Type B pancreatic cell (in vitro differentiated cells): ENCODE results near the gene SNTG2. TPM values are rescaled to one million over a fixed set of nuclear protein-coding genes. Genes with fewer than 3 reads are reported as not detected.

Experiments
- DNase-seq: peaks from one replicate; pipeline ENCODE4 v3.0.0; 2021; ENCODE audit warnings: mixed read lengths; ENCODE audit not compliant: unreplicated experiment; ENCODE audit errors: extremely low spot score
- H3K27ac Mint-ChIP-seq: 2 replicates; pipeline ENCODE4 v1.8.0; 2021; ENCODE audit warnings: mild to moderate bottlenecking, mixed read lengths
- H3K27me3 Mint-ChIP-seq: 2 replicates; pipeline ENCODE4 v1.8.0; 2021; ENCODE audit warnings: mixed read lengths
- H3K36me3 Mint-ChIP-seq: 2 replicates; pipeline ENCODE4 v1.8.0; 2021; ENCODE audit warnings: mixed read lengths
- H3K4me1 Mint-ChIP-seq: one replicate; pipeline ENCODE4 v1.8.0; 2021; ENCODE audit warnings: mixed read lengths; ENCODE audit not compliant: unreplicated experiment
- H3K4me3 Mint-ChIP-seq: 2 replicates; pipeline ENCODE4 v1.8.0; 2021; ENCODE audit warnings: mild to moderate bottlenecking, mixed read lengths
- H3K9me3 Mint-ChIP-seq: 2 replicates; pipeline ENCODE4 v1.8.0; 2021; ENCODE audit warnings: mixed read lengths
- CTCF ChIP-seq: fragments of 200-600 bp; sonication (generic); conservative IDR thresholded peaks from 2 replicates; pipeline ENCODE4 v1.5.0; 2021; ENCODE audit warnings: antibody characterized with exemption, mild to moderate bottlenecking
- total RNA-seq: library from RNA; stranded (reverse); gene quantifications from 2 replicates; pipeline ENCODE4 v1.2.1, GENCODE V29; 2021; ENCODE audit warnings: low replicate concordance

The SNTG2 gene
- total RNA-seq, 1 donor from 2014 or later: 1.1 TPM

DNA sequence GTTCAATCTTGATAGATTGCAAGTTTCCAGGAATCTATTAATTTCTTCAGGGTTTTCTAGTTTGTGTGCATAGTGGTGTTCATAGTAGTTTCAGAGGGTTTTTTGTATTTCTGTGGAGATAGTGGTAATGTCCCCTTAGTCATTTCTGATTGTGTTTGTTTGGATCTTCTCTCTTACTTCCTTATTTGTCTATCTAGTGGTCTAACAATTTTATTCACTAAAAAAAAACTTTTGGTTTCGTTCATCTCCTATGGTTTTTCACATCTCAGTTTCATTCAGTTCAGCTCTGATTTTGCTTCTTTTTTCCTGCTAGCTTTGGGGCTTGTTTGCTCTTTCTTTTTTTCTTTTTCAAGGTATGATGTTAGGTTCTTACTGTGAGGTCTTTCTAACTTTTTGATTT lies 94.5 kb downstream of the SNTG2 start:
- DNase-seq: no peak
- H3K9me3 Mint-ChIP-seq: peaks cover 20% of the 10 kb centered on the region
- TF ChIP-seq CTCF: no peak
- no peaks in the 10 kb centered on the region for H3K27me3 Mint-ChIP-seq
- H3K4me3 Mint-ChIP-seq: no peak overlapping the region
- no peaks in the 10 kb centered on the region for H3K4me1 Mint-ChIP-seq
- H3K27ac Mint-ChIP-seq: no peak overlapping the region
- peaks cover 4% of the 10 kb centered on the region for H3K36me3 Mint-ChIP-seq

GRCh38 chr2:1046067-1046466 lies 95.4 kb downstream of the SNTG2 start:
- no peaks in the 10 kb centered on the region for H3K27me3 Mint-ChIP-seq
- H3K9me3 Mint-ChIP-seq: peaks cover 20% of the 10 kb centered on the region
- H3K4me1 Mint-ChIP-seq: no peaks in the 10 kb centered on the region
- DNase-seq: no peak
- no peak overlapping the region for H3K27ac Mint-ChIP-seq
- H3K36me3 Mint-ChIP-seq: peaks cover 4% of the 10 kb centered on the region
- no peak for TF ChIP-seq CTCF
- H3K4me3 Mint-ChIP-seq: no peak overlapping the region

GRCh38 chr2:1047485-1047884 lies 96.8 kb downstream of the SNTG2 start:
- H3K27me3 Mint-ChIP-seq: no peaks in the 10 kb centered on the region
- peak; percentile 34 for TF ChIP-seq CTCF
- H3K36me3 Mint-ChIP-seq: peaks cover 4% of the 10 kb centered on the region
- DNase-seq: no peak
- no peaks in the 10 kb centered on the region for H3K4me1 Mint-ChIP-seq
- no peak overlapping the region for H3K4me3 Mint-ChIP-seq
- peaks cover 20% of the 10 kb centered on the region for H3K9me3 Mint-ChIP-seq
- no peak overlapping the region for H3K27ac Mint-ChIP-seq

GRCh38 chr2:1049691-1050090 lies 99.0 kb downstream of the SNTG2 start:
- DNase-seq: no peak
- H3K36me3 Mint-ChIP-seq: no peaks in the 10 kb centered on the region
- no peak overlapping the region for H3K4me3 Mint-ChIP-seq
- no peaks in the 10 kb centered on the region for H3K4me1 Mint-ChIP-seq
- peaks cover 9% of the 10 kb centered on the region for H3K9me3 Mint-ChIP-seq
- no peak for TF ChIP-seq CTCF
- peaks cover 3% of the 10 kb centered on the region for H3K27me3 Mint-ChIP-seq
- H3K27ac Mint-ChIP-seq: no peak overlapping the region

GRCh38 chr2:1051075-1051474 lies 100.4 kb downstream of the SNTG2 start:
- Mint-ChIP-seq H3K36me3 (no peaks in the 10 kb centered on the region), H3K4me1 (peaks cover 6% of the 10 kb centered on the region), H3K9me3 (peaks cover 8% of the 10 kb centered on the region), H3K4me3 (no peak overlapping the region), H3K27me3 (peaks cover 12% of the 10 kb centered on the region), H3K27ac (no peak overlapping the region)
- no peak for DNase-seq
- TF ChIP-seq CTCF: peak; percentile 58

DNA sequence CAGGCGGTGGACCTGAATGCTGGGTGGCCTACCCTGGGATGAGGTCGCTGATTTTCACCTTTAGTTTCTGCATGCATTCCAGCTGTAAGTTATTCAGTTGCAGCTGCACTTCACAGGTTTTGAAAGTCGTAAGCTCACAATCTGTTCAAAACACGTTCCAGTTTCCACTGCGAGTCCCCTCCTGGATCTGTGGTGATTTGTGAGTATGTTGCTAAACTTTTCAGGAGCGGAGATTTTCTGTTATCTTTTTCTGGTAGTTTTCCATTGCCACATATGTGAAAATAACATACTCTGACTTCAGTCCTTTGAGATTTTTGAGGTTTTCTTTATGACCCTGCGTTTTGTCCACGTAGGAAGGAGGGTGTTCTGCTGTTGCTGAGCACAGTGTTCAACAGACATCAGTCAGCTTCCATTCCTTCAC lies 102.1 kb downstream of the SNTG2 start:
- Mint-ChIP-seq H3K27ac (no peak overlapping the region), H3K4me1 (peaks cover 6% of the 10 kb centered on the region), H3K27me3 (peaks cover 12% of the 10 kb centered on the region), H3K4me3 (no peak overlapping the region), H3K9me3 (peaks cover 4% of the 10 kb centered on the region), H3K36me3 (no peaks in the 10 kb centered on the region)
- no peak for TF ChIP-seq CTCF
- no peak for DNase-seq
